Transverse colon (tissue), 4 donors: ENCODE results near the gene PCNX2.
"Not testable (repeated sequence)": the region's sequence is repeated elsewhere in the genome, so short reads cannot be mapped to it uniquely, and the experiment has no call there.

Source experiments
- CTCF ChIP-seq, 5 experiments: fragments of 200-600 bp in 3 of 5; fragments of 450-650 bp in 2 of 5; sonication (generic) in 3 of 5; IDR thresholded peaks; 1 replicate in 2 of 5; 2 replicates in 3 of 5; pipeline ENCODE4 v1.5.1; 2016 to 2017; ENCODE audit warnings: antibody characterized with exemption in 5 of 5, inconsistent platforms in 3 of 5, mild to moderate bottlenecking in 2 of 5, moderate library complexity in 1 of 5
- EP300 ChIP-seq: sonication (generic); formaldehyde crosslinking; IDR thresholded peaks from one replicate; pipeline ENCODE4 v1.6.1; 2017; ENCODE audit warnings: antibody characterized with exemption, low read depth
- POLR2A ChIP-seq: fragments of 450-650 bp; IDR thresholded peaks from one replicate; pipeline ENCODE4 v1.6.1; 2016; ENCODE audit warnings: antibody characterized with exemption, mild to moderate bottlenecking, moderate library complexity
- POLR2AphosphoS5 ChIP-seq, 3 donors: sonication (generic); formaldehyde crosslinking; IDR thresholded peaks; one replicate each; pipeline ENCODE4 v1.6.1; 2016; ENCODE audit warnings: antibody characterized with exemption in 3 of 3

GRCh38 chr1:233003638-233004037 is 291.9 kb downstream of the PCNX2 start:
- not testable (repeated sequence) for TF ChIP-seq POLR2A; POLR2AphosphoS5 (IDR thresholded peaks at IDR 0.05); CTCF (IDR thresholded peaks at IDR 0.05); EP300
